Measurements from ENCODE around the gene FOXD4L5. TPM values are rescaled to one million over a fixed set of nuclear protein-coding genes. Genes with fewer than 3 reads are reported as not detected.
"Not testable (repeated sequence)": the region's sequence is repeated elsewhere in the genome, so short reads cannot be mapped to it uniquely, and the experiment has no call there.

FOXD4L5 gene
- 0.27 TPM for polyA plus RNA-seq (ENCODE audit: insufficient read length)
- long read RNA-seq, donor 1: 0 reads
- long read RNA-seq, donor 2: 0 reads
- long read RNA-seq, donor 3: 0 reads
- long read RNA-seq, donor 4: 0 reads
- long read RNA-seq, donor 5: 0 reads
- long read RNA-seq, donor 6: 0 reads
- long read RNA-seq, donor 7: 0 reads
- long read RNA-seq, donor 8: 0 reads

- not testable (repeated sequence) for DNase-seq
These were observed at the start of gene FOXD4L5 for GRCh38 chr9:65285109-65285508. Gene FOXD4L5 (minus strand): TSS chr9:65285209. CDS start chr9:65284377, 832 bp downstream.

- DNase-seq: not testable (repeated sequence)
These were observed 1.1 kb downstream of the FOXD4L5 start for GRCh38 chr9:65283943-65284342.

- not testable (repeated sequence) for DNase-seq
These were observed 2.0 kb downstream of the FOXD4L5 start for GRCh38 chr9:65282976-65283375.

Measured in left kidney (tissue), 8 donors.